ENCODE results near the gene RASA1.
A peak's percentile ranks its signal among the peaks of the same experiment; 100 is the strongest.
"Not testable (repeated sequence)": the region's sequence is repeated elsewhere in the genome, so short reads cannot be mapped to it uniquely, and the experiment has no call there.

Gene RASA1

DNA sequence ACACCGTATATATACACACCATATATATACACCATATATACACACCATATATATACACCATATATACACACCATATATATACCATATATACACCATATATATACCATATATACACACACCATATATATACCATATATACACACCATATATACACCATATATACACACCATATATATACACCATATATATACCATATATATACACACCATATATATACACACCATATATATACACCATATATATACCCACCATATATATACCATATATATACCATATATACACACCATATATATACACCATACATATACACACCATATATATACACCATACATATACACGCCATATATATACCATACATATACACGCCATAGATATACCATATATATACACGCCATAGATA is 19.6 kb downstream of the RASA1 start:
- DNase-seq = not testable (repeated sequence)

DNA sequence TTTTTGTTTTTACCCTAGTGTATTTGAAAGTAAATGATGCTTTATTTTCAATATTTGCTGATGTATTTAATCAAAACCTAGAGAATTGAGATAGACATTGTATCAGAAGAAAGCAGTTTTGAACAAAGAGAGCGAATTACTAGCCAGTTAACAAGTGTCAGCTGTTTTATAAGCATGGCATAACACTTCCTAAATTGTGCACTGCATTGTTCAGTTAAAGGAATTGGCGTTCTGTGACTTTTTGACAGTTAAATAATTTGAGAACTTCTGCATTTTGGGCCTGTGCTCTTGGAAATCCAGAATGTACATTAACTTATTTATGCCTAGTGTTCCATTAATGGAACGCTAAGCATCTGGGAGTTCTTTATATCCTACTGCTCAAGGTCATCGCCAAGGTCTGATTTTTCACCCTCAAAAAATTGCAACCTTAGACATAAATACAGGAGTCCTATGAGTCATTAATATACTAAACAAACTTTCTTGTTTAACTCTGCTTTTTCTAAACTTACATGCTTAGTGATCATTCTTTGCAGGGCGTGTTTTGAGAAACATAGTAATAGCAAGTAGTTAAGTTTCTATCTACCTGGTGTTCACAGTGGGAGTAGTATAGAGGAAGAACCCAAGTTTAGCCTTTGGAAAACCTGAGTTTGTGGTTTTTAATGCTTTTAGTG is 31.1 kb downstream of the RASA1 start:
- peak; percentile 66 to 86 for DNase-seq

DNA sequence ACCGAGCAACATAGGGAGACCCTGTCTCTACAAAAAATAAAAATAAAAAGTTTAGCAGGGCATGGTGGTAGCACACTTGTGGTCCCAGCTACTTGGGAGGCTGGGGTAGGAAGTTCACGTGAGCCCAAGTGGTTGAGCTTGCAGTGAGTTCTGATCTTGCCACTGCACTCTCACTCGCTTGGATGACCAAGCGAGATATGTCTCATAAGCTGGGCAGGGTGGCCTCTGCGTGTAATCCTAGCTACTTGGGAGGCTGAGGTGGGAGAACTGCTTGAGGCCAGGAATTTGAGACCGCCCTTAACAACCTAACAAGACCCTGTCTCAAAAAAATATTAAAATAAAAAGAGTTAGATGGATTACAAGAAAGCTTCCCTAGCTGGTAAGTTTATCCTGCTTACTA is 32.5 kb downstream of the RASA1 start:
- DNase-seq = no peak

GRCh38 chr5:87300744-87301143 is 33.1 kb downstream of the RASA1 start:
- peak; percentile 81 to 84 for DNase-seq

- DNase-seq = peak in 1 of 2 donors; percentile 55
Measured at GRCh38 chr5:87302061-87302460, 34.4 kb downstream of the RASA1 start.

DNA sequence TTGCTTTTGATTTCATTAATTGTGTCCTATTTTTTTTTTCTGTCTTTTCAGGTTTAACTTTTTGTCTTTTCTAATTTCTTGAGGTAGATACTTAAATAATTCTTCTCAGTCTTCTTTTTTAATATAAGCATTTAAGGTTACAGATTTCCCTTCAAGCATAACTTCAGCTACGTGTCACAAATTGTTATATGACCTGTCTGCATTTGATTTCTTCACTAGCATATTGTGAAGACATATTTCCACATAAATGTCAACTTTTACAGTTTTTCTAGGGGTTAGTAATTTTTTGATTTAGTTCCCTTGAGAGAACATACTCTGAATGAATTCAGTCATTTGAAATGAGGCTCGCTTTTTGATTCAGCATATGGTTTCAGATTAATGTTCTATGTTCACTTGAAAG is 35.6 kb downstream of the RASA1 start:
- DNase-seq = no peak

- DNase-seq = not testable (repeated sequence)
Measured at GRCh38 chr5:87306090-87306489, 38.4 kb downstream of the RASA1 start.

DNA sequence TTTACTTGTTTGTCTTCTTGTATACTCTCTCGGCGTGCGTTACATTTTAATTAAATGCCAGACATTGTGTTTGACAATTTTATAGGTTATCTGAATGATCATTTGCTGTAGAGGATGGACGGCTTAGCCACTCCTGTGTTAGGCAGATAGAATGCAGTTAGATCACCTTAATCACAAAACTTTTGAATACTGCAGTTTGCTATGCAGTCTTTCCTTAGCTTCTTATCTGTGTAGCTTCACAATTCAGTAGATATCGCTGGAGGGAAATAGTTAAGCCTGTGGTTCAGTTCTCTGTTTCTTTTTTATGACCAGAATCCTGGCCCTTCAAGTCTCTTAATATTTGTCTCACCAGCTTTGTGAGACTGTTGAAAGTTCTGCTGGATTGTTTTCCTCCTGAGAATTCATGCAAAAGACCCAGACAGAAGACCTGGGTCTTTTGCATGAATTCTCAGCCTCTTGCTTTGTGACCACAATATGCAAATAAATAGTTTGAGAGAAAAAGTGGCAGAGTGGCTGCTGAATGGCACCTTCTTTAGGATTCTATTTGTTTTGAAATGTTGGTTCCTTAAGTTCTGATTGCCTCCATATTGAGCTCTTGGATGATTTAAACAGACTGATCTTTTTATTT is 40.2 kb downstream of the RASA1 start:
- DNase-seq = no peak

- DNase-seq = no peak
Measured at GRCh38 chr5:87311405-87312279, 44.0 kb downstream of the RASA1 start.

GRCh38 chr5:87313216-87313615 is 45.5 kb downstream of the RASA1 start:
- peak; percentile 8 to 37 for DNase-seq

DNA sequence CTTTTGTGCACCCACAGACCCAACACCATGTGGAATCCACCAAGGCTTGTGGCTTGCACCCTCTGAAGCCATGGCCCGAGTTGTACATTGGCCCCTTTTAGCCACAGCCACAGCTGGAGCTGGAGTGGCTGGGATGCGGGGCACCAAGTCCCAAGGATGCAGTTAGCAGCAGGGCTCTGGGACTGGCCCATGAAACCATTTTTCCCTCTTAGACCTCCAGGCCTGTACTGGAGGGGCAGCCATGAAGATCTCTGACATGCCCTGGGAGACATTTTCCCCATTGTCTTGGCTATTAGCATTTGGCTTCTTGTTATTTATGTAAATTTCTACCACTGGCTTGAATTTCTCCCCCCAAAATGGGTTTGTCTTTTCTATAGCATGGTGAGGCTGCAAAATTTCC is 51.8 kb downstream of the RASA1 start:
- no peak for DNase-seq

- no peak for DNase-seq
Measured at GRCh38 chr5:87321605-87322004, 53.9 kb downstream of the RASA1 start.

DNA sequence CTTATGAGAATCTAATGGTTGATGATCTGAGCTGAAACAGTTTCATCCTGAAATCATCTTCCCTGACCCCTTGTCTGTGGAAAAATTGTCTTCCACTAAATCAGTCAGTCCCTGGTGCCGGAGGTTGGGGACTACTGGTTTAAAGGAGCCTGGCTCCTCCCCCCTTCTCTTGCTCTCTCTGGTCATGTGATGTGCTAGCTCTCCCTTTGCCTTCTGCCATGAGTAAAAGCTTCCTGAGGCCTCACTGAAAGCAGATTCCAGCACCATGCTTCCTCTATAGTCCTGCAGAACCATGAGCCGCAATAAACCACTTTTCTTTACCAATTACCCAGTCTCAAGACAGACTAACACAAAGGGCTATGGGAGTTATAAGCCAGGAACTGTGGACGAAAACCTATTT is 54.7 kb downstream of the RASA1 start:
- DNase-seq = no peak

DNA sequence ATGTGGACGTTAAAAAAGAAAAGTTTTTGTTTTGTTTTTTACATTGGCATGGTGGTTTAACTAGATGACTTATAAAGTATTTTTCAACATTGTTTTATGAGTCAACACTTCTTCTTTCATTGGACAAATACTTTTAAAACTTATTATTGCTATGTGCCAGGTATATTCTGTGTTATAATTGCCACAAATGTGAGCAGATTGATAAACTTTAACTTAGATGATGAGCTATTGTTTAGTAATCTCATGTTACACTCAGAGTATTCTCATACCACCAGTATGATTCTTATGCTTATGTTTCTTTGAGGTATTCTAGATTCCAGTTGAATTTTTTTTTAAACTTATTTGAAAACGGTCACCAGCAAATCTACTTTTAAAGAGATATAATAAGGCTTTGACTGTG is 60.3 kb downstream of the RASA1 start:
- DNase-seq = no peak

- DNase-seq = no peak
Measured at GRCh38 chr5:87329114-87329513, 61.4 kb downstream of the RASA1 start.

- no peak for DNase-seq
Measured at GRCh38 chr5:87339986-87340385, 72.3 kb downstream of the RASA1 start.

DNA sequence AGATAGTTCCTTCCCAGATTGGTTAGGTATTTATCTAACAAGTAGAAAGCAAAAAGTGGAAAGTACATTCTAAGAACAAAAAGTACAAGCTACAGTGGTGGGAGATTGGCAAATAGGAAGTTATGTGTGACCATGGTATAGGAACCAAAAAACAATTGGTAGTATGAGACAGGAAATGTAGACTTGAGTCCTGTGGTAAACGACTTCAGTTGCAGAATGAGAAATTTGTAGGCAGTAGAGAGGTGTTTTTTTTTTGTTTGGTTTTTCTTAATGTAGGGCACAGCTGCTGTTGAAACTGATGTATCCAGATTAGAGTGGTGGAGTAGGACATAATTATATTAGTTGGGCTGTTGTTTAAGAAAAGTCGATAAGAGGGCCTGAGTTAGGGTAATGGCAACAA is 73.0 kb downstream of the RASA1 start:
- DNase-seq = peak in 1 of 2 donors; percentile 36

DNA sequence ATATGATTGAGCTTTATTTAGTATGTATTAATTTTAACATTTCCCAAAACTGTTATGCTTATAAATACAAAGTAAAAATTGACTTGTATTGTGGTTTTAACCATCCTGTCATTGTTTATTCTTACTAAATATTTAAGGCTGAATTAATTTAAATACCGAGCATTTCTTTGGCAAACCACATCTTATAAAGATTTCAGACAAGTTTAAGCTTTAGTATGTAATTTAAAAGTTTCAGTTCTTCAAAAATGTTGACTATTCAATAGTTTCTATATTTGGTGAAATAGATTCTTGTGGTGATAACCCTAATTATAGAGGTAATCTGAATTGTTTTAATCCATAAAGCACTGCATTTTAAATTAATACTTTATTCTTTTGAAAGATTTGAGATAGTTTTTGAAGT is 79.6 kb downstream of the RASA1 start:
- DNase-seq = no peak

- no peak for DNase-seq
Measured at GRCh38 chr5:87347841-87348240, 80.2 kb downstream of the RASA1 start.

DNA sequence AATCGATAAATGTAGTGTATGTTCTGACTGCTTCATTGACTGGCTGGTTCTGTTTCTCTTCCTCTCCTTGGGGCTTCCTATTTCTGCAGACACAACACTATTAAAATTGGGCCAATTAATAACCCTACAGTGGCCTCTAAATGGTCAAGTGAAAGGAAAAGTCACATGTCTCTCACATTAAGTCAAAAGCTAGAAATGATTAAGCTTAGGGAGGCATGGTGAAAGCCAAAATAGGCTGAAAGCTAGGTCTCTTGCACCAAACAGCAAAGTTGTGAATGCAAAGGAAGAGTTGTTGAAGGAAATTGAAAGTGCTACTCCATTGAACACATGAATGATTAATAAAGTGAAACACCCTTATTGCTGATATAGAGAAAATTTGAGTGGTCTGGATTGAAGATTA is 86.8 kb downstream of the RASA1 start:
- DNase-seq = no peak

DNA sequence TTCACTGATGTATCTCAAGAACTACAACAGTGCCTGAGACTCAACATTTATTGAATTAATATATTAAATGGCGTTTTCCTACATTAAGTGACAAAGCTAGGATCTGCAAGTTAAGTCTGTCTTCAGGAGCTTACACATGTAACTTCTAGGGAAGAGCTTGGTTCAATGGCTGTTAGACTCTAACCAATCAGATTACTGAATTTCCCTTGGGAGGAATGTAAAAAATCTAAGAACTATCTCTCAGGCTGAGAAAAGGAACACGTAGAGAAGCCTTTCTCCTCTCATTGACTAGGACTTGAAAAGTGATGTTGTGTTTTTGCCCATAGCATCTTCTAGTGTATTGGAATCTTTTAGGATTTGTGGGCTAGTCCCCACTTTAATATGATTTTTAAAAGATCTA is 91.4 kb downstream of the RASA1 start:
- no peak for DNase-seq

GRCh38 chr5:87360132-87360531 is 92.4 kb downstream of the RASA1 start:
- DNase-seq = no peak

DNA sequence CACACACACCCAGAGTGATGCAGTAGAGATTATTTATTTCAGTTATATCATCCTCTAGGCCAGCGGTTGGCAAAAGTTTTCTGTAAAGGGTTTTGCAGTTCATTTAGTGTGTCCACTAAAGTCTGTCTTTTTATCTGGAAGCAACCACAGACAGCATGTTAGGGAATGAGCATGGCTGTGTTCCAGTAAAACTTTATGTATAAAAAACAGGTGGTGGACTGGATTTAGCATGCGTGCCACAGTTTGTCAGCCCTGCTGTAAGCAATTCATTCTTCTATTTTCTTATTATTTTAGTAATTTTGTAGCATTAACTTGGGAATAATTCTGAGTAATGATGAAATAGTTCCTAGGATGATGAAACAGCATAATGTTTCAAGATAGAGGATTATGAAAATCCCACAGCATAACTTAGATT is 93.4 kb downstream of the RASA1 start:
- peak in 1 of 2 donors; percentile 10 for DNase-seq
